GM06990 (cell line): ENCODE results near the gene M6PR.
A peak's percentile ranks its signal among the peaks of the same experiment; 100 is the strongest.
"Not testable (repeated sequence)": the region's sequence is repeated elsewhere in the genome, so short reads cannot be mapped to it uniquely, and the experiment has no call there.

ENCODE experiments used
- DNase-seq: peaks from one replicate; pipeline ENCODE4 v3.0.0-alpha.2; 2011; ENCODE audit not compliant: insufficient read length; ENCODE audit errors: extremely low read depth
- H3K27me3 ChIP-seq: replicated peaks from 2 replicates; pipeline ENCODE4 v1.6.0; 2011; ENCODE audit warnings: low read length; ENCODE audit not compliant: control insufficient read depth, insufficient read depth
- H3K36me3 ChIP-seq: 2 replicates; pipeline ENCODE4 v1.5.1; 2011; ENCODE audit warnings: low read length; ENCODE audit not compliant: control insufficient read depth, insufficient read depth
- H3K4me3 ChIP-seq: replicated peaks from 2 replicates; pipeline ENCODE4 v1.5.1; 2011; ENCODE audit warnings: low read depth, mild to moderate bottlenecking, control low read depth, low read length
- TF ChIP-seq, protein P1 (sequence below): IDR thresholded peaks from 2 replicates; pipeline ENCODE4 v1.5.1; 2011; ENCODE audit warnings: low read length, control low read depth, mild to moderate bottlenecking, inconsistent platforms; ENCODE audit not compliant: insufficient read depth, poor library complexity, severe bottlenecking

The M6PR gene

GRCh38 chr12:8936735-8937134 lies 12.7 kb downstream of the M6PR start:
- Histone ChIP-seq H3K4me3 (no peak overlapping the region), H3K27me3 (no peaks in the 10 kb centered on the region), H3K36me3 (no peaks in the 10 kb centered on the region; the same call in none of the 2 replicates)
- TF ChIP-seq, protein P1, sequence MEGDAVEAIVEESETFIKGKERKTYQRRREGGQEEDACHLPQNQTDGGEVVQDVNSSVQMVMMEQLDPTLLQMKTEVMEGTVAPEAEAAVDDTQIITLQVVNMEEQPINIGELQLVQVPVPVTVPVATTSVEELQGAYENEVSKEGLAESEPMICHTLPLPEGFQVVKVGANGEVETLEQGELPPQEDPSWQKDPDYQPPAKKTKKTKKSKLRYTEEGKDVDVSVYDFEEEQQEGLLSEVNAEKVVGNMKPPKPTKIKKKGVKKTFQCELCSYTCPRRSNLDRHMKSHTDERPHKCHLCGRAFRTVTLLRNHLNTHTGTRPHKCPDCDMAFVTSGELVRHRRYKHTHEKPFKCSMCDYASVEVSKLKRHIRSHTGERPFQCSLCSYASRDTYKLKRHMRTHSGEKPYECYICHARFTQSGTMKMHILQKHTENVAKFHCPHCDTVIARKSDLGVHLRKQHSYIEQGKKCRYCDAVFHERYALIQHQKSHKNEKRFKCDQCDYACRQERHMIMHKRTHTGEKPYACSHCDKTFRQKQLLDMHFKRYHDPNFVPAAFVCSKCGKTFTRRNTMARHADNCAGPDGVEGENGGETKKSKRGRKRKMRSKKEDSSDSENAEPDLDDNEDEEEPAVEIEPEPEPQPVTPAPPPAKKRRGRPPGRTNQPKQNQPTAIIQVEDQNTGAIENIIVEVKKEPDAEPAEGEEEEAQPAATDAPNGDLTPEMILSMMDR, result no peak
- DNase-seq, result no peak

GRCh38 chr12:8934080-8934479 lies 15.4 kb downstream of the M6PR start:
- H3K36me3 ChIP-seq, H3K4me3 ChIP-seq, DNase-seq, H3K27me3 ChIP-seq: not testable (repeated sequence)

DNA sequence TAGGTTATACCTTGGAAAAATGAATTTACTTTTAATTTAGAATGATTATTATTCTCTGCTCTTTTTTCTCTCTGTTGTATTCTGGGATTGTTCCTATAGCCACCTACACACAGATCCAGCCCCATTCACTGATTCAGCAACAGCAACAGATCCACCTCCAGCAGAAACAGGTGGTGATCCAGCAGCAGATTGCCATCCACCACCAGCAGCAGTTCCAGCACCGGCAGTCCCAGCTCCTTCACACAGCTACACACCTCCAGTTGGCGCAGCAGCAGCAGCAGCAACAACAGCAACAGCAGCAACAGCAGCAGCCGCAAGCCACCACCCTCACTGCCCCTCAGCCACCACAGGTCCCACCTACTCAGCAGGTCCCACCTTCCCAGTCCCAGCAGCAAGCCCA lies 17.0 kb downstream of the M6PR start:
- H3K36me3 ChIP-seq, DNase-seq, H3K4me3 ChIP-seq, H3K27me3 ChIP-seq: not testable (repeated sequence)

GRCh38 chr12:8930655-8931323 lies 18.7 kb downstream of the M6PR start:
- not testable (repeated sequence) for H3K27me3 ChIP-seq, H3K4me3 ChIP-seq, H3K36me3 ChIP-seq, DNase-seq

- TF ChIP-seq, protein P1, result peak; percentile 3
- no peak for DNase-seq
- Histone ChIP-seq H3K36me3 (no peaks in the 10 kb centered on the region), H3K27me3 (no peaks in the 10 kb centered on the region), H3K4me3 (no peak overlapping the region)
Observed at GRCh38 chr12:8922544-8922943, 26.9 kb downstream of the M6PR start.

- not testable (repeated sequence) for H3K4me3 ChIP-seq, DNase-seq, H3K36me3 ChIP-seq, H3K27me3 ChIP-seq
Observed at GRCh38 chr12:8919643-8920042, 29.8 kb downstream of the M6PR start.

DNA sequence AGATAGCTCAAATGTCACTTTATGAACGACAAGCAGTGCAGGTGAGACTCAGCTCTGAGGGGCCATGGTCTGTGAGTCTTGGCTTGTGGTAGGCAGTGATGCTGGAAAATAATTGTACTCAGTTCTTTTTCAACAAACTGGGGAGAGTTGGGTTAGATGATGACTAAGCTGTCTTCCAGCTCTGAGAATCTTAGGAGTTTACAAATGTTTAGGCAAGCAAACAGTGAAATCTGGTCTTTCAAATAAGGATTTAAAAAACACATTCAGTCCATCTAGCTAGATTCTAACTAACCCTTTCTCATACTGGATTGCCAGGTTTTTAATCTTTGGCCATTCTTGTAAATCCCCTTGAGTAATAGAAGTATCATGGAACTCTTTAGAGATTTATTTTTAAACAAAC lies 31.7 kb downstream of the M6PR start:
- no peaks in the 10 kb centered on the region for H3K36me3 ChIP-seq
- H3K27me3 ChIP-seq, result no peaks in the 10 kb centered on the region
- no peak for DNase-seq
- TF ChIP-seq, protein P1, result no peak
- no peak overlapping the region for H3K4me3 ChIP-seq

GRCh38 chr12:8917031-8917430 lies 32.4 kb downstream of the M6PR start:
- DNase-seq, result no peak
- TF ChIP-seq, protein P1, result no peak
- H3K4me3 ChIP-seq, result no peak overlapping the region
- H3K27me3 ChIP-seq, result no peaks in the 10 kb centered on the region
- no peaks in the 10 kb centered on the region for H3K36me3 ChIP-seq
